Muscle layer of colon (tissue), 2 donors: ENCODE results near the gene KMT5B.

Experiments used
- H3K27ac ChIP-seq: one replicate; pipeline ENCODE4 v1.7.0; 2013; ENCODE audit warnings: low read depth, mild to moderate bottlenecking, low read length, moderate library complexity
- H3K27me3 ChIP-seq, 2 donors: one replicate each; pipeline ENCODE4 v1.7.0; 2013; ENCODE audit warnings: low read length in 2 of 2, mild to moderate bottlenecking in 2 of 2; ENCODE audit not compliant: insufficient read depth in 2 of 2, control insufficient read depth in 1 of 2
- H3K36me3 ChIP-seq: one replicate; pipeline ENCODE4 v1.7.0; 2013; ENCODE audit warnings: mild to moderate bottlenecking, low read length; ENCODE audit not compliant: insufficient read depth
- H3K4me1 ChIP-seq: one replicate; pipeline ENCODE4 v1.7.0; 2013; ENCODE audit warnings: mild to moderate bottlenecking, low read length; ENCODE audit not compliant: insufficient read depth
- H3K4me3 ChIP-seq, 2 donors: one replicate each; pipeline ENCODE4 v1.7.0; 2013; ENCODE audit warnings: low read length in 2 of 2, low read depth in 1 of 2, mild to moderate bottlenecking in 1 of 2, moderate library complexity in 1 of 2
- H3K9ac ChIP-seq: one replicate; pipeline ENCODE4 v1.7.0; 2013; ENCODE audit warnings: low read length
- H3K9me3 ChIP-seq: one replicate; pipeline ENCODE4 v1.7.0; 2013; ENCODE audit warnings: mild to moderate bottlenecking, low read length
- donor health status: abdominal sarcoma.
- donor health status: Adenocarcinoma of cecum.

Gene KMT5B

GRCh38 chr11:68215087-68215445, 2.0 kb upstream of the KMT5B start:
- H3K27ac ChIP-seq: no peak overlapping the region

GRCh38 chr11:68214173-68215086, 1.3 kb upstream of the KMT5B start:
- Histone ChIP-seq H3K36me3 (no peaks in the 10 kb centered on the region), H3K27me3 (no peaks in the 10 kb centered on the region), H3K9me3 (no peaks in the 10 kb centered on the region), H3K9ac (peak overlapping the region; percentile 61), H3K27ac (peak overlapping the region; percentile 98), H3K4me1 (peaks cover 26% of the 10 kb centered on the region), H3K4me3 (peak overlapping the region; percentile 71 to 92)

More at GRCh38 chr11:68215087-68215445, 2.0 kb upstream of the KMT5B start:
- H3K9me3 ChIP-seq: no peaks in the 10 kb centered on the region
- no peaks in the 10 kb centered on the region for H3K27me3 ChIP-seq
- peaks cover 24% of the 10 kb centered on the region for H3K4me1 ChIP-seq
- no peaks in the 10 kb centered on the region for H3K36me3 ChIP-seq
- no peak overlapping the region for H3K9ac ChIP-seq
- H3K4me3 ChIP-seq: no peak overlapping the region

GRCh38 chr11:68213555-68214172, 568 bp upstream of the KMT5B start:
- Histone ChIP-seq H3K9me3 (no peaks in the 10 kb centered on the region), H3K4me3 (peak overlapping the region; percentile 71 to 92), H3K4me1 (peaks cover 34% of the 10 kb centered on the region), H3K9ac (peak overlapping the region; percentile 61), H3K27me3 (no peaks in the 10 kb centered on the region), H3K27ac (peak overlapping the region; percentile 98), H3K36me3 (no peaks in the 10 kb centered on the region)

GRCh38 chr11:68212421-68213134, 518 bp downstream of the KMT5B start:
- peaks cover 37% of the 10 kb centered on the region for H3K4me1 ChIP-seq

GRCh38 chr11:68211546-68211945, 1.6 kb downstream of the KMT5B start:
- Histone ChIP-seq H3K4me1 (peaks cover 41% of the 10 kb centered on the region), H3K36me3 (no peaks in the 10 kb centered on the region), H3K9ac (no peak overlapping the region), H3K4me3 (peak overlapping the region; percentile 86 to 93), H3K27me3 (no peaks in the 10 kb centered on the region), H3K27ac (peak overlapping the region; percentile 19), H3K9me3 (no peaks in the 10 kb centered on the region)

More at GRCh38 chr11:68212421-68213134, 518 bp downstream of the KMT5B start:
- Histone ChIP-seq H3K27me3 (no peaks in the 10 kb centered on the region), H3K9ac (peak overlapping the region; percentile 51), H3K36me3 (no peaks in the 10 kb centered on the region), H3K4me3 (peak overlapping the region; percentile 86 to 93), H3K27ac (peak overlapping the region; percentile 98), H3K9me3 (no peaks in the 10 kb centered on the region)

GRCh38 chr11:68206211-68206610, 6.9 kb downstream of the KMT5B start:
- Histone ChIP-seq H3K9me3 (no peaks in the 10 kb centered on the region), H3K27ac (no peak overlapping the region), H3K27me3 (no peaks in the 10 kb centered on the region), H3K9ac (no peak overlapping the region), H3K36me3 (no peaks in the 10 kb centered on the region), H3K4me3 (no peak overlapping the region), H3K4me1 (peaks cover 32% of the 10 kb centered on the region)

GRCh38 chr11:68204402-68204801, 8.7 kb downstream of the KMT5B start:
- Histone ChIP-seq H3K4me1 (peaks cover 36% of the 10 kb centered on the region), H3K9me3 (no peaks in the 10 kb centered on the region), H3K4me3 (no peak overlapping the region), H3K27me3 (no peaks in the 10 kb centered on the region), H3K36me3 (no peaks in the 10 kb centered on the region), H3K27ac (no peak overlapping the region), H3K9ac (no peak overlapping the region)

GRCh38 chr11:68202165-68202564, 10.9 kb downstream of the KMT5B start:
- no peaks in the 10 kb centered on the region for H3K9me3 ChIP-seq
- no peak overlapping the region for H3K9ac ChIP-seq
- no peak overlapping the region for H3K4me3 ChIP-seq
- peaks cover 27% of the 10 kb centered on the region for H3K4me1 ChIP-seq
- no peaks in the 10 kb centered on the region for H3K27me3 ChIP-seq
- no peaks in the 10 kb centered on the region for H3K36me3 ChIP-seq
- no peak overlapping the region for H3K27ac ChIP-seq

GRCh38 chr11:68201492-68201891, 11.6 kb downstream of the KMT5B start:
- Histone ChIP-seq H3K9me3 (no peaks in the 10 kb centered on the region), H3K4me3 (no peak overlapping the region), H3K4me1 (peaks cover 22% of the 10 kb centered on the region), H3K9ac (no peak overlapping the region), H3K27ac (no peak overlapping the region), H3K36me3 (no peaks in the 10 kb centered on the region), H3K27me3 (no peaks in the 10 kb centered on the region)

GRCh38 chr11:68200639-68201038, 12.5 kb downstream of the KMT5B start:
- Histone ChIP-seq H3K9ac (no peak overlapping the region), H3K4me3 (no peak overlapping the region), H3K27me3 (no peaks in the 10 kb centered on the region), H3K27ac (no peak overlapping the region), H3K9me3 (no peaks in the 10 kb centered on the region), H3K4me1 (peaks cover 20% of the 10 kb centered on the region), H3K36me3 (no peaks in the 10 kb centered on the region)

- H3K4me1 ChIP-seq: peaks cover 20% of the 10 kb centered on the region
- no peak overlapping the region for H3K4me3 ChIP-seq
- H3K9ac ChIP-seq: no peak overlapping the region
- no peaks in the 10 kb centered on the region for H3K9me3 ChIP-seq
- no peak overlapping the region for H3K27ac ChIP-seq
- H3K27me3 ChIP-seq: no peaks in the 10 kb centered on the region
- H3K36me3 ChIP-seq: no peaks in the 10 kb centered on the region
Measured at GRCh38 chr11:68199295-68199987, 13.7 kb downstream of the KMT5B start.
